PFSK-1 (cell line): ENCODE measurements around the gene GNPTG.

Experiments
- POLR2AphosphoS5 ChIP-seq: IDR thresholded peaks from 2 replicates; pipeline ENCODE4 v1.6.1; 2012; ENCODE audit warnings: low read depth, mild to moderate bottlenecking, control low read depth, low read length, moderate library complexity
- REST ChIP-seq, 2 experiments: IDR thresholded peaks; 2 replicates each; pipeline versions ENCODE4 v1.6.1 to v1.8.0; 2011 to 2012; ENCODE audit warnings: low read depth in 2 of 2, low read length in 2 of 2, control low read depth in 1 of 2, inconsistent platforms in 1 of 2, mild to moderate bottlenecking in 1 of 2, moderate library complexity in 1 of 2; ENCODE audit not compliant: insufficient read depth in 1 of 2

DNA sequence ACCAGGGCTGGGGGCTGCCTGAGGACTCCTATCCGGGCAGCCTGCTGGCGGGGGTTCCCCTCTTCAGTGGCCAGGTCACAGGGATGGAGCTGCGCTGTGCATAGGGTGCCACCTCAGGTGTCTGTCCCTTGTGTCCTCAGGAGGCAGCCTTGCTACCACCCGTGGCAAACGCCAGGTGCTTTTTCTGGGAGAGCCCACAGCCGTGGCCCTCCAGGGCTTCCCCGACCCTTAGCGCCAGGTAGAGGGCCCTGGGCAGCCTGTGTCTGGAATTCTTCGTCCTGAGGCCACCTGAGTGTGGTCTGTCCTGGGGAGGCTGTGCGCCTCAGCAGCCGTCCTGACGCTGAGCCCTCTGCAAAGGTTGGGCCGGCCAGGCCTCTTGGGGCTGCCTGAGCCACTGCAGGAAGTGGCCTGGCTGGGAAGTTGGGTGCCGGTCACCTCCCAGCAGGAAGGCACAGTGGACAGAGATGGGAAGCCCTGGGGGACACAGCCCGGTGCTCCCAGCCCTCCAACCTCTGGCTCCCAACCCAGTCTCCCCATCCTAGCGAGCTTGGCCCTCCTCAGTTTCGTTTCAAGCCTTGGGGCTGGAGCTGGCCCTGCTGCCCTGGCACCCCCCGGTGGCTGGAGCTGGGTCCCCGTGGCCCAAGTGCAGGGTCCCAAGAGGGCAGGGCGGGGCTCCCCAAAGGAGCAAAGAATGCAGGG lies 25.9 kb upstream of the GNPTG start:
- TF ChIP-seq REST (IDR thresholded peaks at IDR 0.05; ENCODE audit: insufficient read depth in 1 of 2, low read depth in 2 of 2, low read length in 2 of 2) = no peak
- no peak for TF ChIP-seq POLR2AphosphoS5
